Measurements from ENCODE around the gene TNFRSF6B.

- TF ChIP-seq SIN3A (IDR thresholded peaks at IDR 0.05; ENCODE audit: borderline replicate concordance, insufficient read depth, low read depth, low read length) (no peak), POLR2AphosphoS5 (IDR thresholded peaks at IDR 0.05; ENCODE audit: low read depth, low read length) (no peak), TCF7L2 (IDR thresholded peaks at IDR 0.05; ENCODE audit: low read depth, low read length) (no peak)
Measured at GRCh38 chr20:63680427-63680826, 16.0 kb upstream of the TNFRSF6B start.

Measured in Panc1 (cell line).